Stimulated activated CD4-positive, alpha-beta T cell treated with anti-CD3 and anti-CD28 coated beads, TNF-alpha, amount 100 ng/mL, for 48 hours (primary cell): ENCODE data around the gene B4GALT4.

ENCODE experiments used
- DNase-seq, 3 donors: peaks; one replicate each; pipeline ENCODE4 v3.0.0-alpha.2; 2020; ENCODE audit warnings: low read depth in 3 of 3

B4GALT4 gene

DNA sequence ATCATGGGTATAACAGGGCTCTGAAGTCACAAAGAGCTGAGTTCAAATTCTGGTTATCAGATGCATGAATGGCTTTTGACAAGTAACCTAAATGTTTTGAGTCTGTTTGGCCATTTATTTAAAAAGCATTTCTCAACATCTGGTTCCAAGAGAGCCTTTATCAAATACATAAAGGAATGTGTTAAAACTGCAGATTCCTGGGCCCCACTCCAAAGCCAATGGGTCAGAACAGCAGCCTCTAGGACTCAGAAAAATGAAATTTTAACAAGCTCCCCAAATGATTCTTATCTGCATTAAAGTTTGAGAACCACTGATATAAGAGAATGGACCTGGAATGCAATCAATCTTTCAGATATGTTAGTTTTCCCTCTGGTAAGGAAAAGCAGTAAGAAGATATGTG is 3.4 kb downstream of the B4GALT4 start:
- DNase-seq = no peak

DNA sequence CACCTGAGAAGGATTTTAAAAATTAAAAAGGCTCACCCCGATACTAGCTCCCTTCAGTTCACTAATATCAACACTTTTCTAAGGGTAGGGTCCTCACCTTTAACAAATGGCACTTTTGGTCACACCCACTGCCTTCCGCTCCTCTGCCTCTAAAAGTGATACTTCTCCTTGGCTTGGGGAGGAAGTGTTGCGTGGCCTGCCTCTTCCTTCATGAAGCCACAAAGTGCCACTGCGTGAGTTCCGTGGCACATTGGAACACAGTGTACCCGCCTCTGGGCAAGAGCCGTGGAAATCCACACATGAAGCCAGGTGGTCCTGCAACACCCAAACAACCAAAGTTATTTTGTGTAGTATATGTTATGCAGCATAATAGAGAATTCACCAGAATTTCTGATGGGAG is 3.9 kb downstream of the B4GALT4 start:
- DNase-seq = no peak

DNA sequence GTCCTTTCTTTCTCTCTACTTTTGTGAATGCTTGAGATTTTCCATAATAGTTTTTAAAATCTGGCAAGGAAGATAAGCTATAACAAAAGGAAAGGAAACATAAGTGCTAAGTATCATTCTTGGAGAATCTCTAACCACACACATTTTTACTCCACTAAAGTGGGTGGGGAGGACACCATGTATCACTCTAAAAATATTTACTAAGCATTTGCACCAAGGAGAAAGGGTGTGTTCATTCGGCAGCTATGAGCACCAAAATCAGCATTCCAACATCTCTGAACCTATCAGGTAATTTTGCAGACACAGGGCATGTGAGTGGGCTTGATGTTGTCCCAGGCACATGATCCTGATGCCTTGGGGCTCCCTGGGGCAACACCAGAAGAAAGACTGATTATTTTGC is 5.5 kb downstream of the B4GALT4 start:
- DNase-seq = no peak

DNA sequence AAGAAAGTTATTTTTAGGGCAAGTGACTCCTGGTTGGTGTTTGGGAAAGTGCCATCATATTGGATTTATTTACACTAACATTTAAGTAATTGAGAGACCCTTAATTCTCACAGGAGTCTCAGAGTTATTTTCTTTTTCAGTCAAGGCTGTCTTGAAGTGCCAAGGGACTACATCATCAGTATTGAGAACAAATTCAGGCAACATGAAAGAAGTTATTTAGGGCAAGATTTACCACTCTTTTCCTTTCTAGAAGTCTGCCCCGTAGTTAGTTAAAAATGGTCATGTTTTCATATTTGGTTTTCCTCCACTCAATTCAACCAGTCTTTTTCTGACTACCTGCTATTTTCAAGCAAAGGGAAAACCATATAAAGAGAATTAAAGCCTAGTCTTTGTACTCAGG is 6.1 kb downstream of the B4GALT4 start:
- DNase-seq = no peak

DNA sequence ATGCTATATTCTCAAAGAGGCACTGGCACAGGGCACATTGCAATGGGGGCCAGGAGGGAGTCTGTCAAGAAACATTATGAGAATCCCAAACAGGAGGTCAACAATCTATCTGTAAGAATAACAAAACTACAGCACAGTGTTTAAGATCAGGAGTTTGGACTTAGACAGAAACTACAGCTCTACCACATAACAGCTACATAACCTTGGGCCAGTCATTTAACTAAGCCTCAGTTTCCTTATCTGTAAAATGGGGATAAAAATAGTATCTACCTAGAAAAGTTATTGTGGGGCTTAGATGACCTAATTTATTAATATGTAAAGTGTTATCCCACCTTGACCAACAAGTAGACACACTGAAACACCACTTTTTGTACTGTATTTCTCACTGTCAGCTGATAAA is 9.9 kb downstream of the B4GALT4 start:
- no peak for DNase-seq

DNA sequence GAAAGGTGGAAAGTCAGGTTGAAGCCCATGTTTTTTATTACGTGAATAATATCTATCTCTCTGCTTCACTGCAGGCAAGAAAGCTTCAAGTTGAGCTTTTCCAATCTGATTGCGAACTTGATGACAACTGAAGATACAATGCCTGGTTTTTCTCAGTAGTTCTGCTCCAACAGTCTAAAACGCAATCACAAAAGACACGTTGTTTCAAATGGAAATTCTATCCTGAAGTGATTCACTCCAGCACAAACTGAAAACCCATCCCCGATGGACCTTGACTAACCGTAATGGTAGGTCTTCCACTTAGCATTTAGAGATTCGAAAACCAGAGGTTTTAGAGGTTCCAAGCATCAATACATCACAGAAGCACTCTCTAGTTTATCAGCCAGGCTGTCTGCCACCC is 10.6 kb downstream of the B4GALT4 start:
- no peak for DNase-seq

DNA sequence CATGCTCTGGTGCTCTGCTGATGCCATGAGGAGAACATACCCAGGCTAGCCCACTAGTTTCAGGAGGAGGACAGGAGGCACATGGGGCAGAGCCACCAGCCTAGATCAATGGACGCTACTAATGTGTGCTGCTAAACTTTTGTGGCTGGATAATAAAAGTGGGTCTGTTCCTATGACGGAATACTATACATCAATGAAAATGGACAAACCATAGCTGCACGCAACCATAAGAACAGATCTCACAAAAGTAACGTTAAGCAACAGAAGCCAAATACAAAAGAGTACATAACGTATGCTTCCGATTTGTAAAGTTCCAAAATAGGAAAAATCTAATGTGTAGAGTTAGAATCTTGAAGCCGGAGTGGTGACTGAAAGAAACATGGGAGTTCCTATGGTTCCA is 11.5 kb downstream of the B4GALT4 start:
- DNase-seq = no peak

DNA sequence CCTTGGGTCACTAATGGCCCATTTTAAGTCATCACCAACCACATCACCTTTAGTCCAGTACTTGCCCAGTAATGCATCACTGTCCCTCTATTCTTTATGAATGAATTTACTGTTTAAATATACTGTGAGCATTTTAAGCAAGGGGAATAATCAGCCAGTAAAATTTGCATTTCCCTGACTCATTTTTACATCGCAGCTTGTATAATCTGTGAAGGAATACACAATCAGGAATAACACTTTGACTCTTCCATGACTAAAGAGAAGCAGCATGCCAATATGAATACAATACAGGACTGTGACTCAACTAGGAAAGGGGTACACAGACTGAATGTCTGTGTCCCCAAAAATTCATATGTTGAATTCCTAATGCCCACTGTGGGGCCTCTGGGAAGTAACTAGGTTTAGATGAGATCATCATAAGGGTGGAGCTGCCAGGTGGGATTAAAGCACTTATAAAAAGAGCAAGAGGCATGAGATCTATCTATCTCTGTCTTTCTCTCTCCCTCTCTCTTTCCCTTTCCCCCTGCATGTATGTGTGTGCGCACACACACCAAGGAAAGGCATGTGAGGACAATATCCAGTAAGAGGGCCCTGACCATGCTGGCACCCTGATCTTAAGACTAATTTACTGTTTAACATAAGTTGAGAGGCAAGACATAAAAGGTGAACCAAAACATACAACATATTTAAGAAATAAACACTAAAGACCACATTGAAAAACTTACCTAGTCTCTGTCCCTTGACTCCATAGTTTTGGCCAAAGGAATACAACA is 12.1 kb downstream of the B4GALT4 start:
- no peak for DNase-seq

DNA sequence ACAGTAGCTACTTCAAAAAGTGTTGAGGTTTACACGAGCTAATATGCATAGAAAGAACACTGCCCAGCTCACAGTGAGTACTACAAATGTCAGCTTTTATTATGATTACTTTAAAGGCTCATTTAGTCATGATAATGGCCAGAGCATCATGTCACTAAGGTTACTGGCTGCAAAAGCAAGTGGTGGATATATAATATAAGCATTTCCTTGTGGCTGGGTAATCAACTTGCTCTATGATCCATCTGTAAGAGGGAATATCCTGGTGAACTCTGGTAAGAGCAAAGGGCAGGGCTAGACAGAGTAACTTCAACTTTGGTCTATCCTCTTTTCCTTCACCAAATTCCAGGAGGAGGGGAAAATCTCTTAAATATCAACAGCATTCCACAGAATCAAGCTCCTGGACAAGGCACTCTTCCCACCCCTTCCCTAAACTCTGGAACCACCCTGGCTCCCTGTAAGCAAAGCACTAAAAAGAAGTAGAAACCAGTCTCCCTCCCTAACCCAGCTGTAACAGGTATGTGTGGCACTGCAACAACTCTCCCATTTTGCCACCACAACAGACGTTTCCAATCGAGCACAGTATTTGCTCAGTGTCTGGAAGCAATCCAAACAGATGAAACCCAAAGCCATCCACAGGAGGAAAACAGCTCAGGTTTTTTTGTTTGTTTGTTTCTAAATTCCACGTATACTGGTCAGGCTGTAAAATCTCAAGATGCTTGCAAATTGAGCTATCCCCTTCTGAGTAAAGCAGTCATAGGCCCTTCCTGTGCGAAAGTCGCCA is 13.4 kb downstream of the B4GALT4 start:
- no peak for DNase-seq

DNA sequence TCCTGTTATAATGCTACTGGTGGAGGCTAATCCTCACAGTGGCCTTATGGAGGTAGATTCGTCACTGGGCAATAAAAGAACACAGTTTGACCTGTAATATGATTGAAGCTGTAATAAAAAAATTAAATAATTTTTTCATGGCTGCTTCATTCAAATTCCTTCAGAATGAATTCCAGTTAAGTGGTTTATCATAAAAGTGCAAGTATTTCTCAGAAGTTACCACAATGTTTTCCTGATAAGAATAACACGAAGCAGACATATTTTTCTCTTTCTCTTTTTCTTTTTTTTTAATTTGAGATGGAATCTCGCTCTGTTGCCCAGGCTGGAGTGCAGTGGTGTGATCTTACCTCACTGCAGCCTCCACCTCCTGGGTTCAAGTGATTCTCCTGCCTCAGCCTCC is 15.6 kb downstream of the B4GALT4 start:
- no peak for DNase-seq

DNA sequence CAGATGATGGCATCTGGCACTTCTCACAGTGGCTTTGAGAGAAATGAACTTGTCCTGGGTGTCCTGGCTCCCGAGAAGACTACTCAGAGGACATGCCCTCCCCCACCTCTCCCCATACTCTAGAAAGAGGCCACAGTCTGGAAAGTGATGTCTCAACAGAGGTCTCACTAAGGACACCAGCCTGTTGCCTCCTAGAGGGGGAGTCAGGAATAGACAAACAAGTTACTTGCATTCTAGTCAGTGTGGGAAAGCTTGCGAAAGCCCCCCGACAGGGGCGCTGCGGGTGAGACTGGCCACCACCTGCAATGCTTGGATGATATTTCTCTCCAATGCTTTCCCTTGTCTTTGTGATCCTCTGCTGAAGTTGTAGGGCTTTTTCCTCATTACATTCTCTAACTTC is 17.2 kb downstream of the B4GALT4 start:
- no peak for DNase-seq

DNA sequence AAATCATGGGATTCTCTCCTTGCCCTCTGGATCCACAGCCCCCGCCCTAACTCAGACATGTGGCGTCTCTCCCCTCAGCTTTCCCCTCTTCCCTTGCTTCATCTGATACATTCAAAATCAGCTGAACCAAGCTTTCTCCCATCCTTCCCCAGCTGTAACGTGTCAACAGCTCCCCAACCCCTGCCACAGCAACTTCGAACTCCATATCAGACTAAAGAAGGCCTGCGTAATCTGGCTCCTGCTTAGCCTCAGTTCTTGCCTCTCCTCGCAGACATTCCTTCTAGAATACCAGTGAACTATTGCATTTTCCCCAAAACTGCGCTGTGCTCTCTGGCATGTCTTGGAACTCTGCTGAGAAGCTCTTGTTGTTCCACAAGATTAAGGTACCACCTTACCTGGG is 18.3 kb downstream of the B4GALT4 start:
- DNase-seq = no peak

DNA sequence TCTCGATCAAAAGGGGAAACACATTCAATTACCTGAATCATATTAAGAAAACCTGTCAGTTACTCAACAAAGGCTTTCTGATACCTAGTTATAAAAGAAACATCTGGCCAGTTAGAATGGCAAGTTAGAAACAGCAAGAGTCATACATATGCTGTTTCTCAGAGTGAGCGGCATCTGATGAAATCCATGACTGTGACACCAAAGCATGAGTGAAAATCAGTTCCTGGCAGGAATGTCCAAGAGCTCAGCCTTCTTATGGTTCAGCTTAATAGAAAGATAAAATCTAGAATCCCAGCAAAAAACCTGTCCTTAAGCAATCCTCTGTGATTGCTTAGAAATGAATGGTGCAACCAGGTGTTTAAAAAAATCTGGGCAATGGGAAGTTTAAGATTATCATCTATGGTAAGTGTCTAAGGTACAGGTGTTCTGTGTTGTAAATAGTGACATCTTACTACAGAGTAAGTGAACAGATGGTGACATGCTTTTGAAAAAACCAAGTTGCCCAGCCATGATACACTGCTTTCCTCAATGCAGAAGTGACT is 18.8 kb downstream of the B4GALT4 start:
- DNase-seq = no peak

DNA sequence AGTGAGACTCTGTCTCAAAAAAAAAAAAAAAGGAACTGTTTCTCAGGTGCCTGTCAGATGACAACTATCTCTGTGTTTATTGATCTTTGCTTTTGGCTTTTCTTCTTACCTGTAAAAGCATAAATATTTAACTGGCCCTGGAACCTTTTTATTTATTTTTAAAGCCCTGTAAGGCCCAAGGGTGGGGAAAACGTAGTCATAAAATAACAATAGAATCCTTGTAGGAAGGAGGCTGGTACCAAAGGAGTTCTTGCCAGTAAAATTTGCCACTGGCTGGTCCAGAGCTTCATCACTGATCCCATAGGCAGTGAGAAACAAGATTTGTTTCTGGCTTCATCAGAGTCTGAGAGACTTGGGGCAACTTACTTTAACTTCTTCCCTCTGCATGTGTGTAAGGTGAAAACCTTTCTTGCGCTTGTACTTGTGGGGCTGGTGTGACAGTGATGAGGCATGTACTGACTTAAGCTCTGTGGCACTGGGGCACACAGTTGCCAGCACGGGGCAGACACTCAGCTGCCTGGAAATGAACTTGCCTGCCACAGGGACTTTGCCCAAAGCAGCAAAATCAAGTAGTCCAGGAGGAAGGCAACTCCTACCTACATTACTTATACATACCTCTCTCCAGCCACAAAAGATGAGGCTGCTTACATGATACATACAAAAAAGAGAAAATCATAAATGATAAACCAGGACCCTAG is 19.6 kb downstream of the B4GALT4 start:
- no peak for DNase-seq

DNA sequence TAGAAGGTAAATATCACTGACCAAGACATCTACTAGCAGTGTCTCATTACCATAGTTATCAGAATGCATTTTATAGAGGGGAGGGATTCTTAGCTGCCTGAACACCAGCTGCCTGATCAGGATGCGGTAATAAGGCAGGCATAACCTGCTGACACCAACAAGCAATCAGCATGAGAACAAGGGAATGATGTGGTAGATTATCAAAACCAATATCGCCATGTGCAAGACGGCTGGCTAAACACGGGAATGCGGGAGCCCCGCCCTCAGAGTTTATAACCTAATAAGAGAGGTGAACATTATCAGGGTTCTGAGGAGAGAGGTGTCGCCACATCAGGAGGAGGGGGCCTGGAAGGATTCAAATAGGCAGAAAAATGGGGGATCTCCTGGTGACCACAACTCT is 20.5 kb downstream of the B4GALT4 start:
- DNase-seq = no peak

DNA sequence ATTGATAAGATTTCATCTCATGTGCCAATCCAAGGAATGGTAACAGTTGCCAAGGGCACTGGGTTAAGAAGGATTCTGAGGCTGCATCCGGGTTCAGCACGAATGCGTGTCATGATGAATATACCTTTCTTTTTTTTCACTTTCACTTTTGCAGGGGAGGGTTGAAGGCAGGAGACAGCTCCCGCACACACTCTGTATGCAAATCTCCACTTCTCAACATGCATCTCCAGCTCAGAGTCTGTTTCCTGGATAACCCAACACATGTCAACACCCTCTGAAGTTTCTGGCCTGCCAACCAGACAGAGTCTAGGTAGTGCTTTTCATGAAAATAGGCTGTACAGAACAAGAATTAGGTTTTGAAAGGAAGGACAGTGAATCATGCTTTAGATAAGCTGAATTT is 21.6 kb downstream of the B4GALT4 start:
- peak in 1 of 3 donors; percentile 14 for DNase-seq

DNA sequence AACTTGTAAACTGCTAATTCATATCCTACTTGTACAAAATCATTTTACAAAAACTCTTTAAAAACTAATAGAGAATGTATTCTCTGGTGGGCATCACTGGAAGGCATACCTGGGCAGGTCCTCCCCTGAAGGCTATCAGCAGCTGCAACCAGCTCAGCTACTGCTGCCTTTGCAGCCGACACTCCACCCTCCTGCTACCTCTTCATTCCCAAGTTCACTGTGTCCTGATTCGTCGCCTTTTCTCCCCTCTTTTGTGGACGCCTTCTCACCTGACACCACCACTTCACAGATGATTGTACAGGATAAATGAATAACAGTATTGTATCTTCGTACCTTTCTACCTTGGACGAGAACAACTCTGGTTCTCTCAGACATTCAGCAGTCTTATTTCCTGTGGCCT is 28.9 kb downstream of the B4GALT4 start:
- no peak for DNase-seq

DNA sequence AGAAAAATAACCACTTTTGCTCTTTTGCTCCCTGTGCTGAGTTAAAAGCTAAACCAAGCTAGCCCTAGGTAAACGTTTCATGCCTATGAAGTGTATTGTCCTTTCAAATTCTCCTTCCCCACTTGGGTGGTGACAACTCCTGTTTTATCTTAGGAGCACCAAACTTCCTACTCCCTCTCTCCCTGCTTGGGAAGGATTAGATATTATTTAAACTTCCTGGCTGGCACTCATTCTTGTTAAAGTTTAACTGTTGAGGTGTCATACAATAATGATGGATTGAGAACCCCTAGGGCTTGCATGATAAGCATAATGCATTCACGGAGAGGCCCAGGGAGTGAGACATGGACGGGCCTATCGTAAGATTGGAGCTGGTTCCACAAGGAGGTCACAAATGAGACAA is 29.5 kb downstream of the B4GALT4 start:
- DNase-seq = no peak

DNA sequence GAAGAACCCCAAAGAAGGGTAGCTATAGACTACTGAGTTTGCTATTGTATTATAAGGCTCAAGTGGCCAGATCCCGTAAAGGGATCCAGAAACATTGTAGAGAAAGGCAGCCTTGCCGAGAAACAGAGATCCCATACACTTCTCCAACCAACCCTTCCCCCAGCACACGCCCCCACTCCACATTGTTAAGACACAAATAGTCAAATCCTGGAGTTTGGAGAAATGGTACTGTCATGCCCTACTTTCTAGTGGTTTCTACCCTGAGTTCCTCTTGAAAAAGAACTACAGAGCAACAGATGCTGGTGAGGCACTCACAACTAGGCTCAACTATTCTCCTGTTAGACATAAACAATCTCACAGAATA is 33.2 kb downstream of the B4GALT4 start:
- no peak for DNase-seq

DNA sequence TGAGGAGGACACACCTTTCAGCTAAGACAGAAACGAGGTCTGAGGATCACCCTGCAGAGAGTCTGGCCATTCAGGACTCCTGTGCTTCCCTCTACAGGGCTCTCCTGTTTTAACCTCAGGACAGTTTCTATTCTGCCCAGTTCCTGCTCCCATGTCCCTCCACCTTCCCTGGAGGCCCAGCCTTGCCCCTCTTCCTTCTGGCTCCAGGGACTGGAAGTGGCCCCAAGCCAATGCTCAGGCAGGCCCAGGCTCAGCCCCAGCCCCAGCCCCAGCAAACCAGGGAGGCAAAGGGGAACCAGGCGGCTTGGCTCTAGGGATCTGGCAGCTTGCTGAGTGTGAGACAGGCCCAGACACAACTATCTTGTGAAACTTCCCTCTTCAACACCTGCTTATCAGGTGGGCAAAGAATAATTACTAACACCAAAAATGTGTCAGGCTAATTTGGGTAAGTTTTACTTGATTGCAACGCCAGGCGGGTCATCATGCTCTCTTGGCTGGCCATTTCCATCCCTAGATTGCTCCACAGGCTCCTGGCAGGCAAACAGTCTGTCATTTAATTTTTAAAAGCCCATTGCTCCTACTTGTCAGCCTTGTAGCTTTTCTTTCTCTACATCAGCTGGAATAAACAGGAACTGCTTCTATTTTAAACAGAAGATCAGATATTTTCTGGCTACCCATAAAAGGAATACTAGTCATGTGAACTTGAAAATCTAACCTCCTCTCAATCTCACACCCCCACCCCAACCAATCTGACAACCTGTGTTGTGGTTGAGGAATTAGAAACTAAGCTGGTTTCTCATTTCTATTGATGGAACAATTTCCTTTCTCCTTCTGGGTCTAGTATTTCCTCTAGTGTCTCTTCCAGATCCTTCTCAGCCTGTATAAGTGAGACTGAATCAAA is 33.8 kb downstream of the B4GALT4 start:
- no peak for DNase-seq

DNA sequence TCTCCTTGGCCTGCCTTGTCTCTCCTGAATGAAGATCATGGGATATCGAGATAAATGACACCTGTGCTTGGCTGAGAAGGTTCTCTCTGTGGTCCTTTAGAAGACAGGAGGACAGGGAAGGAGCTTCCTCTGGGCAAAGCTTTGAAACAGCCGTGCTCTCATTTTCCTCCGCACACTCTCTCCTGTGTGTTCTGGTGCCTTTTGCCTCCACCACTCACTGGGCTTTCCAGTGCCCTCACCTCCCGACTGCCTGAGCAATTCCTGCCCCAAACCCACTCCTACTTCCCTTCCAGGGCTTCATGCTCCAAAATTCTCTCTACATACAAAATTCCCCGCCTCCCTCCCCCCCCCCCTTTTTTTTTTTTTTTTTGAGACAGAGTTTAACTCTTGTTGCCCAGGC is 35.0 kb downstream of the B4GALT4 start:
- DNase-seq = no peak

DNA sequence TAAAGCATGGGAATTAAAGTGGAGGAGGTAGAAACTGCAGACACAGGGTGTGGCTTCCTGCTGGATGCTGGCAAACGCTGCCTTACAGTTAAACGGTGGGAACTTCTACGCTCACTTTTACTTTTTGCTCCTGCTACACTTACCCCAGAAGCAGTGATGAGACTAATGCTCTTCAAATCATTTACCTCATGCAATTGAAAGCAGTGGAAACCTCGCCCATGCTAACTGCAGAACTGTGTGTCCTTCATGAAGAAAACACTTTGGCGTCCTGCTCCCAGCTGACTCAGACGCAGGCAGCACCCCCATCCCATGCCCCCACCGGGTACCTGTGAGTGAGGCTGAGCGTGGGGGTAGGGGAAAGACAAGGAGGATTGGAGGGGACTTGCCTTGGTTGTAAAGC is 35.5 kb downstream of the B4GALT4 start:
- no peak for DNase-seq
